T-cell (primary cell): ENCODE data around the gene TMEM213. TPM values are rescaled to one million over a fixed set of nuclear protein-coding genes. Genes with fewer than 3 reads are reported as not detected.

ENCODE experiments used
- total RNA-seq, 35 experiments: library from RNA in 6 of 35; stranded (reverse) in 6 of 35; fragments of 120-200 nt in 1 of 35; gene quantifications; one replicate each; pipeline versions ENCODE4 v1.2.1 to v1.2.4 and lab custom pipeline; 2013 to 2026

Gene TMEM213
- total RNA-seq, 5 donors from 2014 or later (not counting 1 experiment from before 2014, with no cell fraction given), result not detected

Other genes with a start within 250 kb of the TMEM213 start
- gene SVOPL, start 96.6 kb upstream of the TMEM213 start, total RNA-seq, result 1 to 10 TPM in 1 of 5 donors, not detected in 4; 1.2 TPM
- not detected for gene ATP6V0A4, start 202 bp downstream of the TMEM213 start, total RNA-seq
- under 1 TPM; 0.05 to 0.29 (median 0.15) TPM for gene KIAA1549, start 183.4 kb downstream of the TMEM213 start, total RNA-seq
- 1 to 10 TPM; 1.2 to 7.6 (median 5.1) TPM for gene ZC3HAV1L, start 238.0 kb downstream of the TMEM213 start, total RNA-seq